GM12878 (cell line): ENCODE results near the gene COPS7A. TPM values are rescaled to one million over a fixed set of nuclear protein-coding genes. Genes with fewer than 3 reads are reported as not detected.

Experiments used
- ATAC-seq: fragments of 200-7000 bp; cut with Tn5 transposase; 3 replicates; pipeline ENCODE4 v1.9.1; 2020; ENCODE audit warnings: mild to moderate bottlenecking, moderate library complexity
- BruUV-seq: library from RNA; stranded (reverse); fragments of 400-500 nt; replicated peaks from 2 replicates; lab custom pipeline; 2021; lab: Mats Ljungman, UMichigan
- CTCF ChIA-PET: fragments of 300-600 bp; sonication (Branson Sonifier 250); formaldehyde crosslinking; extraction: SDS; loops from one replicate; lab custom pipeline; 2021; ENCODE audit warnings: inconsistent platforms; lab: Yijun Ruan, JAX
- POLR2A ChIA-PET: fragments of 350-600 bp; formaldehyde crosslinking; extraction: SDS; loops from one replicate; lab custom pipeline; 2021; ENCODE audit warnings: inconsistent platforms; lab: Charles Lee
- RAD21 ChIA-PET: fragments of 300-600 bp; sonication (Branson Sonifier 250); formaldehyde crosslinking; loops from one replicate; lab custom pipeline; 2023; ENCODE audit warnings: antibody characterized with exemption; ENCODE audit not compliant: unreplicated experiment; lab: Charles Lee
- SMC1A ChIA-PET: fragments of 300-600 bp; sonication (Branson Sonifier 250); formaldehyde crosslinking; loops from one replicate; lab custom pipeline; 2023; ENCODE audit not compliant: unreplicated experiment, uncharacterized antibody; lab: Charles Lee
- DNase-seq: peaks from one replicate; pipeline ENCODE4 v3.0.0-alpha.2; 2011; ENCODE audit warnings: low read depth, low spot score
- FAIRE-seq: peaks from 3 replicates; lab custom pipeline; 2011; peaks lifted over from hg19 to GRCh38; lab: Jason Lieb, UNC
- H2AFZ ChIP-seq: 2 replicates; pipeline ENCODE4 v1.6.0; 2011; ENCODE audit warnings: low read depth, low read length, control low read depth; ENCODE audit not compliant: control insufficient read depth
- H3K27ac ChIP-seq: 2 replicates; pipeline ENCODE4 v1.5.1; 2011; ENCODE audit warnings: control low read depth; ENCODE audit not compliant: control insufficient read depth, insufficient read depth
- H3K27me3 ChIP-seq, 2 experiments: replicated peaks in 1 of 2; 2 replicates each; pipeline versions ENCODE4 v1.6.0 to v1.6.1; 2011; ENCODE audit warnings: low read length in 1 of 2; ENCODE audit not compliant: control insufficient read depth in 2 of 2, insufficient read depth in 2 of 2
- H3K36me3 ChIP-seq, 2 experiments: 2 replicates each; pipeline ENCODE4 v1.5.1; 2011; ENCODE audit warnings: low read length in 1 of 2; ENCODE audit not compliant: control insufficient read depth in 2 of 2, insufficient read depth in 2 of 2
- H3K4me1 ChIP-seq: 2 replicates; pipeline ENCODE4 v1.6.1; 2011; ENCODE audit warnings: mild to moderate bottlenecking, low read length, moderate library complexity, mixed read lengths; ENCODE audit not compliant: control insufficient read depth, insufficient read depth
- H3K4me2 ChIP-seq: 2 replicates; pipeline ENCODE4 v1.6.0; 2011; ENCODE audit warnings: control low read depth; ENCODE audit not compliant: control insufficient read depth, insufficient read depth
- H3K4me3 ChIP-seq: fragments of 200-600 bp; sonication (generic); 2 replicates; pipeline ENCODE4 v1.5.1; 2016
- H3K79me2 ChIP-seq: 2 replicates; pipeline ENCODE4 v1.6.0; 2011; ENCODE audit warnings: low read length; ENCODE audit not compliant: control insufficient read depth, insufficient read depth
- H3K9ac ChIP-seq: 2 replicates; pipeline ENCODE4 v1.8.0; 2011; ENCODE audit warnings: low read length, control low read depth, mixed read lengths; ENCODE audit not compliant: control insufficient read depth, insufficient read depth
- H3K9me3 ChIP-seq: replicated peaks from 3 replicates; pipeline ENCODE4 v1.5.1; 2011; ENCODE audit warnings: mild to moderate bottlenecking, low read length; ENCODE audit not compliant: control insufficient read depth, insufficient read depth
- H4K20me1 ChIP-seq: 2 replicates; pipeline ENCODE4 v1.6.0; 2011; ENCODE audit not compliant: control insufficient read depth, insufficient read depth
- NR2C2 ChIP-seq: IDR thresholded peaks from 2 replicates; pipeline ENCODE4 v1.6.1; 2011; ENCODE audit warnings: borderline replicate concordance, low read depth; ENCODE audit not compliant: control insufficient read depth, insufficient read length
- RAD51 ChIP-seq: fragments of 450-650 bp; IDR thresholded peaks from 2 replicates; pipeline ENCODE4 v1.6.1; 2016; ENCODE audit warnings: moderate library complexity, mild to moderate bottlenecking, inconsistent platforms
- RFX5 ChIP-seq: IDR thresholded peaks from 2 replicates; pipeline ENCODE4 v1.6.1; 2011; ENCODE audit warnings: low read depth, low read length, improper control_type of control experiment
- ZNF217 ChIP-seq: fragments of 450-650 bp; IDR thresholded peaks from 2 replicates; pipeline ENCODE4 v1.6.1; 2017; ENCODE audit warnings: antibody characterized with exemption, mild to moderate bottlenecking
- WGBS: methylation state at CpG from one replicate; pipeline ENCODE4 v1.1.6; 2016; ENCODE audit warnings: low lambda C conversion rate; ENCODE audit not compliant: insufficient replicate concordance, insufficient coverage; ENCODE audit errors: missing lambda C conversion rate; 5-methylcytosine and 5-hydroxymethylcytosine counted together
- in situ Hi-C: fragments of 300-500 bp; cut with MboI; formaldehyde crosslinking; loops from 9 replicates; pipeline ENCODE4 v1.14.3; 2018; ENCODE audit warnings: mixed read lengths
- intact Hi-C: fragments of 100-400 bp; cut with micrococcal nuclease; formaldehyde crosslinking; loops from one replicate; pipeline ENCODE4 v1.14.2; 2022; ENCODE audit not compliant: unreplicated experiment
- polyA plus RNA-seq, 11 experiments: library from polyadenylated mRNA; depleted of rRNA in 4 of 11; unstranded in 6 of 11; stranded (reverse) in 5 of 11; fragments of >200 nt; fragmentation: Nextera tagmentation in 4 of 11; fragmentation: Illumina TruSeq in 1 of 11; extraction: Ambion mirVana in 4 of 11; extraction: Trizol in 1 of 11; gene quantifications; 1 replicate in 1 of 11; 2 replicates in 10 of 11; pipeline versions ENCODE4 v1.2.1 to v1.2.3, GENCODE V29; 2011 to 2016; ENCODE audit warnings: inconsistent platforms in 2 of 11, missing spikeins in 2 of 11, low read depth in 1 of 11
- total RNA-seq, 4 experiments: library from RNA; depleted of rRNA in 3 of 4; stranded (reverse); fragments of >200 nt in 3 of 4; fragmentation: Illumina TruSeq in 1 of 4; extraction: Trizol in 1 of 4; gene quantifications; 2 replicates each; pipeline versions ENCODE4 v1.2.1 to v1.2.3, GENCODE V29; 2013 to 2021
- TF ChIP-seq, protein P1 (sequence below): fragments of 450-650 bp; IDR thresholded peaks from 2 replicates; pipeline ENCODE4 v1.6.1; 2017; ENCODE audit warnings: mild to moderate bottlenecking, moderate library complexity
- TF ChIP-seq, protein P2 (sequence below): IDR thresholded peaks from 2 replicates; pipeline ENCODE4 v1.6.1; 2012; ENCODE audit warnings: low read depth, low read length, improper control_type of control experiment

The COPS7A gene
- total and polyA plus RNA-seq, 10 of the 15 experiments (the other 5 are each of a cell fraction or from before 2014, with no cell fraction given): 25.7 to 74.0 (median 51.9) TPM

DNA sequence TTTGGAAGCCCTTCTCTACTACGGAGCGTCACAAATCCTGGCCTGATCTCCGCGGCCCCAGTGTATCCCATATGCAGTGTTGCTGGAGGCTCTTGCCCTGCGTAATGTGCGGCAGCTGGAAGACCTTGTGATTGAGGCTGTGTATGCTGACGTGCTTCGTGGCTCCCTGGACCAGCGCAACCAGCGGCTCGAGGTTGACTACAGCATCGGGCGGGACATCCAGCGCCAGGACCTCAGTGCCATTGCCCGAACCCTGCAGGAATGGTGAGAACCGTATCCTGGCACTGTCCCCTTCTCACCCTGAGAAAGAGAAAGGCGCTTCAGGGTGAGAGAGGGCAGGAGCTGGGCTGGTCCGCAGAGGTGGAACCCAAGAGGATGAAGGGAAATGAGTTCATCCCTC is 5.3 kb downstream of the COPS7A start:
- no peaks in the 10 kb centered on the region for H4K20me1 ChIP-seq
- 96% methylated on average over 18 of the region's 18 CpGs for WGBS
- ChIA-PET SMC1A (no interaction called here), CTCF (no interaction called here), RAD21 (no interaction called here), POLR2A (interaction anchor here (0.5 kb wide), 1 partner anchor 79 kb away, joined by 3 read pairs; no protein-coding TSS in a partner anchor)
- H3K27ac ChIP-seq: no peak overlapping the region
- intact Hi-C loops (no loop called here), in situ Hi-C loops (no loop called here)
- no peak for FAIRE-seq
- H3K4me1 ChIP-seq: no peaks in the 10 kb centered on the region; the same call in 1 of the 2 replicates
- no peaks in the 10 kb centered on the region for H3K27me3 ChIP-seq
- DNase-seq: no peak
- no peaks in the 10 kb centered on the region for H3K9me3 ChIP-seq
- H3K4me3 ChIP-seq: no peak overlapping the region
- H3K36me3 ChIP-seq: peaks cover 7 to 11% of the 10 kb centered on the region in 2 experiments; a peak in 3 of 4 replicates
- BruUV-seq: no TSS peak
- H3K9ac ChIP-seq: no peak overlapping the region
- H3K79me2 ChIP-seq: peaks cover 10% of the 10 kb centered on the region
- H2AFZ ChIP-seq: no peak overlapping the region
- no peak for ATAC-seq
- TF ChIP-seq NR2C2 (no peak), ZNF217 (no peak), RFX5 (no peak), RAD51 (no peak)
- TF ChIP-seq, protein P1, sequence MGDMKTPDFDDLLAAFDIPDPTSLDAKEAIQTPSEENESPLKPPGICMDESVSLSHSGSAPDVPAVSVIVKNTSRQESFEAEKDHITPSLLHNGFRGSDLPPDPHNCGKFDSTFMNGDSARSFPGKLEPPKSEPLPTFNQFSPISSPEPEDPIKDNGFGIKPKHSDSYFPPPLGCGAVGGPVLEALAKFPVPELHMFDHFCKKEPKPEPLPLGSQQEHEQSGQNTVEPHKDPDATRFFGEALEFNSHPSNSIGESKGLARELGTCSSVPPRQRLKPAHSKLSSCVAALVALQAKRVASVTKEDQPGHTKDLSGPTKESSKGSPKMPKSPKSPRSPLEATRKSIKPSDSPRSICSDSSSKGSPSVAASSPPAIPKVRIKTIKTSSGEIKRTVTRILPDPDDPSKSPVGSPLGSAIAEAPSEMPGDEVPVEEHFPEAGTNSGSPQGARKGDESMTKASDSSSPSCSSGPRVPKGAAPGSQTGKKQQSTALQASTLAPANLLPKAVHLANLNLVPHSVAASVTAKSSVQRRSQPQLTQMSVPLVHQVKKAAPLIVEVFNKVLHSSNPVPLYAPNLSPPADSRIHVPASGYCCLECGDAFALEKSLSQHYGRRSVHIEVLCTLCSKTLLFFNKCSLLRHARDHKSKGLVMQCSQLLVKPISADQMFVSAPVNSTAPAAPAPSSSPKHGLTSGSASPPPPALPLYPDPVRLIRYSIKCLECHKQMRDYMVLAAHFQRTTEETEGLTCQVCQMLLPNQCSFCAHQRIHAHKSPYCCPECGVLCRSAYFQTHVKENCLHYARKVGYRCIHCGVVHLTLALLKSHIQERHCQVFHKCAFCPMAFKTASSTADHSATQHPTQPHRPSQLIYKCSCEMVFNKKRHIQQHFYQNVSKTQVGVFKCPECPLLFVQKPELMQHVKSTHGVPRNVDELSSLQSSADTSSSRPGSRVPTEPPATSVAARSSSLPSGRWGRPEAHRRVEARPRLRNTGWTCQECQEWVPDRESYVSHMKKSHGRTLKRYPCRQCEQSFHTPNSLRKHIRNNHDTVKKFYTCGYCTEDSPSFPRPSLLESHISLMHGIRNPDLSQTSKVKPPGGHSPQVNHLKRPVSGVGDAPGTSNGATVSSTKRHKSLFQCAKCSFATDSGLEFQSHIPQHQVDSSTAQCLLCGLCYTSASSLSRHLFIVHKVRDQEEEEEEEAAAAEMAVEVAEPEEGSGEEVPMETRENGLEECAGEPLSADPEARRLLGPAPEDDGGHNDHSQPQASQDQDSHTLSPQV: no peak
- TF ChIP-seq, protein P2, sequence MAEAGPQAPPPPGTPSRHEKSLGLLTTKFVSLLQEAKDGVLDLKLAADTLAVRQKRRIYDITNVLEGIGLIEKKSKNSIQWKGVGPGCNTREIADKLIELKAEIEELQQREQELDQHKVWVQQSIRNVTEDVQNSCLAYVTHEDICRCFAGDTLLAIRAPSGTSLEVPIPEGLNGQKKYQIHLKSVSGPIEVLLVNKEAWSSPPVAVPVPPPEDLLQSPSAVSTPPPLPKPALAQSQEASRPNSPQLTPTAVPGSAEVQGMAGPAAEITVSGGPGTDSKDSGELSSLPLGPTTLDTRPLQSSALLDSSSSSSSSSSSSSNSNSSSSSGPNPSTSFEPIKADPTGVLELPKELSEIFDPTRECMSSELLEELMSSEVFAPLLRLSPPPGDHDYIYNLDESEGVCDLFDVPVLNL: no peak
- H3K4me2 ChIP-seq: no peak overlapping the region
